Activated CD4-positive, alpha-beta T cell treated with anti-CD3 and anti-CD28 coated beads, Interleukin-2, amount 50 U/mL, for 48 hours (primary cell): ENCODE data around the gene ZNF273.
A peak's percentile ranks its signal among the peaks of the same experiment; 100 is the strongest.
"Not testable (repeated sequence)": the region's sequence is repeated elsewhere in the genome, so short reads cannot be mapped to it uniquely, and the experiment has no call there.

Experiments used
- DNase-seq, 2 experiments: peaks; one replicate each; pipeline ENCODE4 v3.0.0-alpha.2; 2020

ZNF273 gene

DNA sequence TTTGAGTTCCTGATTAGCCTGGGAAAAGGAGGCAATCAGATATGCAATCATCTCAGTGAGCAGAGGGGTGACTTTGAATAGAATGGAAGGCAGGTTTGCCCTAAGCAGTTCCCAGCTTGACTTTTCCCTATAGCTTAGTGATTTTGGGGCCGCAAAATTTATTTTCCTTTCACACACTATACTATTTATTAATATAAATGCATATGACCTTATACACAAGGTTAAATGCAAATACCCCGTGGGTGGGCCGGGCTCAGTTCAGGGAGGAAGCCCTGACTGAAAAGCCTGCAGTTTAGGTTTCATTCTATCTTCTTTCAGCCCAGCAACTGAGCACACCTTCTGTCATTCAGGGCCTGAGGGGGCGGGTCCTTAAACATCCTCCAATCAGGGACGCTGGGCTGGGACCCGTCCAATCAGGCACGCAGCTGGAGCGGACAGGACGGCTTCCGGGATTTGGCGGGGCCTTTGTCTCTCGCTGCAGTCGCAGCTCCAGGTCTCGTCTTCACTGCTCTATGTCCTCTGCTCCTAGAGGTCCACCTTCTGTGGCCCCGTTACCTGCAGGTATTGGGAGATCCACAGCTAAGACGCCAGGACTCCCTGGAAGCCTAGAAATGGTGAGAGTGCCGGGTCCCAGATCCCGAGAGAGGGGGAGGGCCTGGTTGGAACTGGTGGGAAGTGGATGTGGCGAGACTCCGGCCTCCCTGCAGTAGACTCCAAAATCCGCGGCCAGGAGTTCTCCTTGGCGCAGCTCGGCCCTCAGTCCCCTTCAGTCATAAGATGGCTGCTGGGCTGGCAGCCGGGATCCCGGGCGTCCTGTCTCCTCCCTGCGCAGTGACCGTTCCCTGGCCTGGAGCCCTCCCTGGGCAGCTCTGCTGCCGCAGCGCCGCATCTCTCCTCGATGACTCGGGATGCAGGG, at the start of gene ZNF273:
Gene ZNF273, plus strand, starts transcription at position 468 of the 916 bp plus-strand sequence. Its CDS starts 45 bp downstream, at position 513.
- DNase-seq, result peak; percentile 90 to 94

DNA sequence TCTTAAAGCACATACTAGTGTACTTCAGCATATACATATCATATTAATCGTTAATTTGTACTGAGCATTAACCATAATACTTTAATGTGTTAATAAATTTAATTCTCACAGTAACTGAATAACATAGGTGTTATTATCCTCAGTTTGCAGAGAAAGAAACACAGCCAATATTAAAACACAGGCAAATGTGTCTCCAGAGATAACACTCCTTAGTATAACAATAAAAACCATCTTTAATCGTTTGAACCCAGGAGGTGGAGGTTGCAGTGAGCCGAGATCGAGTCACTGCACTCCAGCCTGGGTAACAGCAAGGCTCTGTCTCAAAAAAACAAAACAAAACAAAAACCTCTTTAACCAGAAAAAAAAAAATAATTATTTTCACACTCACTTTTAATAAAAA, 49.4 kb upstream of the ZNF273 start:
- no peak for DNase-seq

DNA sequence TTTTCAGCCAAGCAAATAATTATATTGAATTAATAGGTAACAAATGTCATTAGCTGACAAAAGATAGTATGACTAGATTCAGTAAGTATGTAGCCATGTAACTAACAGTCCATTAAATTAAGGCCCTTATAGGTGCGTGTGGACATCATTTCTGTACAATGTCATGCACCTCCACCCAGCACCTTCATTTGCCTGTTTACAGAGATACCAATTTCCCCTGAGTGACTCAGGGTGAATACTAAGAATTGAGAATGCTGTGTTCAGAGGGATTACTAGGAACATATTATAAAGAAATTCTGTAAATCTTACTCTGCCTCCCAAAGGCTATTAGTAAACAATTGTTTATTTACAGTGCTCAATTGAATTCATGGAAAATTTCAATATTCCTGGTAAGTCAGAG, 48.1 kb upstream of the ZNF273 start:
- no peak for DNase-seq

DNA sequence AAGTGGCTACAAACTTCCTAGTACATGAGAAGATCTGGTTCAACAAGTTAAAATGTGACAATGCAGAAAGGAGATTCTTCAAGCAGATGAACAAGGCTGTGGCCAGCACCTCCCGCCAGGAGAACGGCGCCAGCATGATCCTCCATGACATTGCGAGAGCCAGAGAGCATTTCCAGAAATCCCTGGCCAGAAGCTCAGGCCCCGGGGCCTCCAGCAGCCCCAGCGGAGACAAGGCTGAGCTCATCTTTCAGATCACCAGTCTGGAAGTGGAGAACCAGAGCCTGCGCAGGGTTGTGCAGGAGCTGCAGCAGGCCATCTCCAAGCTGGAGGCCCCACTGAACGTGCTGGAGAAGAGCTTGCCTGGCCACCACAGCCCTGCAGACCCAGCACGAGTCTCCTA, 40.1 kb upstream of the ZNF273 start:
- DNase-seq, result no peak

DNA sequence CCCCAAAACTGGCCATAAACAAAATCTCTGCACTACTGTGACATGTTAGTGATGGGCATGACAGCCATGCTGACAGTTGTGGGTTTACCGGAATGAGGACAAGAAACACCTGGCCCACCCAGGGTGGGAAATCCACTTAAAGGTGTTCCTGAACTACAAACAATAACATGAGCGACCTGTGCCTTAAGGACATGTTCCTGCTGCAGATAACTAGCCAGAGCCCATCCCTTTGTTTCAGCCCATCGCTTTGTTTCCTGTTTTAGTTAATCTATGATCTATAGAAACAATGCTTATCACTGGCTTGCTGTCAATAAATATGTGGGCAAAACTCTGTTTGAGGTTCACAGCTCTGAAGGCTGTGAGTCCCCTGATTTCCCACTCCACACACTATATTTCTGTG, 39.5 kb upstream of the ZNF273 start:
- not testable (repeated sequence) for DNase-seq

DNA sequence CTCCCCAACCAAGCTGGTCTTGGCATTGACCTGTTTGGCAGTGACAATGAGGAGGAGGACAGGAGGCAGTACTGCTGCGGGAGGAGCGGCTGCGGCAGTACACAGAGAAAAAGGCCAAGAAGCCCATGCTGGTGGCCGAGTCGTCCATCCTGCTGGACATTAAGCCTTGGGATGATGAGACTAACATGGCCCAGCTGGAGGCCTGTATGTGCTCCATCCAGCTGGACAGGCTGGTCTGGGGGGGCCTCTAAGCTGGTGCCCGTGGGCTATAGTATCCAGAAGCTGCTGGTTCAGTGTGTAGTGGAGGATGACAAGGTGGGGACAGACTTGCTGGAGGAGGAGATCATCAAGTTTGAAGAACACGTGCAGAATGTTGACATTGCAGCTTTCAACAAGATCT, 39.1 kb upstream of the ZNF273 start:
- DNase-seq, result no peak

DNA sequence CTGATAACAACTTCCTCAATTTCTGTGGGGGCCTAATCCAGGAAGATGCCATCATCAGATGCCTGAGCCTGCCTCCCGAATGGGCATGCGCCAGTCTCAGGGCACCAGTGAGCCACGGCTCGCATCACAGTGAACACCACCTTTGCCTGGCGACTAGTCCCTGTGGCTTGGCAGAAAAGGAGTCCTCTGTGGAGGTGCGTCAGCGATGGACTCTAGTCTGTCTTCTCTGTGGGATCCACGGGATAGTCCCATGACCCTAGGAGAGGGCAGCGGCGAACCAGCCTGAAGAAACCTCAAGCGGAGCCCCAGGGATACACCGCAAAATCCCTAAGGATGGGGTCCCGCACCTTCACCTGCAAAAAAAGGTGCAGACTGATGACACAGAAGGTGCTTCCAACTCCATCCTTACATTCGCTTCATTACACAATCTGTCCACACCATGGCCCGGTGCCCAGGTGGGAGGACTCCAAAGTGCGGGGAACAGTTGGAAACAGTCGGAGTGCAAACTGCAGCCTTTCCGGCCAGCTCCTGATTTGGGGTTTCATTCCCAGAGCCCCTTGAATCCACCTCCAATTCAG, 35.1 kb upstream of the ZNF273 start:
- DNase-seq, result no peak

DNA sequence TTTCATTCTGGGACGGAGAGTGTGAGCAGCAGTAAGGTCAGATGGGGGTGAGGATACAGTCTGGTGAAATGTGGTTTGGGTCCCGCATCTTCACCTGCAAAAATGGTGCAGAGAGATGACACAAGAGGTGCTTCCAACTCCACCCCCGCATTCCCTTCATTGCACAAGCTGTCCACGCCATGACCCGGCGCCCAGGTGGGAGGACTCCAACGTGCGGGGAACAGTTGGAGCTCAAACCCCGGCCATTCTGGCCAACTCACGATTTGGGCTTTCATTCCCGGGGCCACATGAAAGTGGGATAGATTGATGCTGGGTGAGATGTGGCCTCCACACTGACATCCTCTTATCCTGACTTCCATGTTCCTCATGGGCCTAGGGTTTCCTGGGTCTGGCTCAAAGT, 34.6 kb upstream of the ZNF273 start:
- no peak for DNase-seq

DNA sequence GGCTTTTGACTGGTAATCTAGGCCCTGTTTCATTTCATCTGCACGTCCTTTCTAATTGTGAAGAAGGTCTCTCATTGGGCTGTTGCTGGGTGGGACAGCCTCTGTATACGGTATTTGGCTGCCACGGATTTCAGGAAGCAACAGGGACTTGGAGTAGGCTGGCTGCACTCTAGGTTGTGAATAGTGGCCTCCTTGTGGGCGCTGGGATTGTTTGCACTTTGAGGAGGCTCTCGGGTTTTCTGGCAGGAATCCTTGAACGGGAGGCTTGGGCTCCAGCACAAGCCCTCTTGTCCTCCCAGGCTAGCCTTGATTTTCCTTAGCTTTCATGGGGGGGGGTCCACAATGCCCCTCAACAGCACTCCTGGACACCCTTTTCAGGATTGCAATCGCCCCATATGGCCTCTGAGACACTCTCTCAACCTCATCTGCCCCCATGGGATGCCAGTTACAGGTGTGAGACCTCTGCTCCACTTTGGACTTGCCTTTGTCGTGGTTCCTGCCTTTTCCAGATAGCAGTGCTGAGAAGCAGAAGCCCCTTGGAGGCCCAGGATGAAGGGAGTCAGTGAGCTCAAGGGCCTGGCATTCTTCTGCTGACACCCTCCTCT, 33.9 kb upstream of the ZNF273 start:
- no peak for DNase-seq

DNA sequence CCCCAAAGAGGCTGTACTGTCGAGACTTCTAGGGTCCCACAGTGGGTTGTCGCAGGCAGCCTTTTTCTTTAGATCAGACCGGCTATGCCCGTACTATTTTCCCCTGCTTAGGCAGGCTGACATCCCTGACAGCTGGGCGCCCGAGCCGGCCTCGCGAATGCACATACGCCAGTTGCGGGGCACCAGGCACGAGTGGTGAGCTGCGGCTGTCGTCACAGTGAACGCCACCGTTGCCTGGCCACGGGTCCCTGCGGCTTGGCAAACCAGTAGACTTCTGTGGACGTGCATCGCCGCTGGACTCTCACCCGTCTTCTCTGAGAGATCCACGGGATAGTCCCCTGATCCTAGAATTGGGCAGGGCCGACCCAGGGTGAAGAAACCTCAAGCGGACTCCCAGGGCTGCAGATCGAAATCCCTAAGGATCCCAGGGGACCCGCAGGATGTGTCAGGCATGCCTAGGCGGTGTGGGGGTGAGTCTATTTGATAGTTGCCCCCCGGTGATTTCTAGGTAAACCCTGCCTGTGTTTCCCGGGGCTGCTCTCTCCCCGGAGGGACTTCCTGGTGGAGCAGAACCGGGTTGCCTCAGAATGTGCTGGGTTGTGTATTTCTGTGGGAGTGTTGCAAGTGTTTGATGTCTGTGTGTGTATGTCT, 33.0 kb upstream of the ZNF273 start:
- no peak for DNase-seq

DNA sequence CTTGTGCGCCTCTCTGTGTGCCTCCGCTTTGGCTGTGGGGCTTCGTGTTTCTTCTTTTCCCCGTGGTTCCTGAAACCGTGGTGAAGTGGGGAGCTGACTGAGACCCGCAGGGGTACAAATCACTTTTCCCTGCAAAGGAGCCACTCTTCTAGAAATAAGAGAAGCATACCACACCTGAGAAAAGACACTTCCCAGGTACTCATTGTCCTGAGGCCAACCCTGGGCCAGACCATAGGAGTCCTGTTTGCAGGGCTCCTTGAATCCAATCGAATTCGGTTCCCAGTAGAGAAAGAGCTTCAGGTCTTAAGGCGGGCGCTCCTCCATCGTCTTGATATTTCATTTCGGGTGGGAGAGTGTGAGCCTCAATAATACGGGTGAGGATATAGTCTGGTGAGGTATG, 32.4 kb upstream of the ZNF273 start:
- DNase-seq, result no peak

DNA sequence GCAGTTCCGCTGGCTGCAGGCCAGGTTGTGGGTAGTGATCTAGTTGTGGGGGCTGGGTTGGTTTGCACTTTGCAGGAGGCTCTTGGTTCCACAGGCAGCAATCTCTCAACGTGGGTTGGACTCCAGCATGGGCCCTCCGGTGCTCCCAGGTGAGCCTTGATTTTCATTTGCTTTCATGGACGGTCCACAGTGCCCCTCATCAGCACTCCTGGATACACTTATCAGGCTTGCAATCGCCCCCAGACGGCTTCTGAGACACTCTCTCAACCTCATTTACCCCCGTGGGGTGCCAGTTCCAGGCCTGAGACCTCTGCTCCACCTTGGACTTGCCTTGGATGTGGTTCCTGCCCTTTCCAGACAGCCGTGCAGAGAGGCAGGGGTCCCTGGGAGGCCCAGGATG, 31.3 kb upstream of the ZNF273 start:
- DNase-seq, result no peak

DNA sequence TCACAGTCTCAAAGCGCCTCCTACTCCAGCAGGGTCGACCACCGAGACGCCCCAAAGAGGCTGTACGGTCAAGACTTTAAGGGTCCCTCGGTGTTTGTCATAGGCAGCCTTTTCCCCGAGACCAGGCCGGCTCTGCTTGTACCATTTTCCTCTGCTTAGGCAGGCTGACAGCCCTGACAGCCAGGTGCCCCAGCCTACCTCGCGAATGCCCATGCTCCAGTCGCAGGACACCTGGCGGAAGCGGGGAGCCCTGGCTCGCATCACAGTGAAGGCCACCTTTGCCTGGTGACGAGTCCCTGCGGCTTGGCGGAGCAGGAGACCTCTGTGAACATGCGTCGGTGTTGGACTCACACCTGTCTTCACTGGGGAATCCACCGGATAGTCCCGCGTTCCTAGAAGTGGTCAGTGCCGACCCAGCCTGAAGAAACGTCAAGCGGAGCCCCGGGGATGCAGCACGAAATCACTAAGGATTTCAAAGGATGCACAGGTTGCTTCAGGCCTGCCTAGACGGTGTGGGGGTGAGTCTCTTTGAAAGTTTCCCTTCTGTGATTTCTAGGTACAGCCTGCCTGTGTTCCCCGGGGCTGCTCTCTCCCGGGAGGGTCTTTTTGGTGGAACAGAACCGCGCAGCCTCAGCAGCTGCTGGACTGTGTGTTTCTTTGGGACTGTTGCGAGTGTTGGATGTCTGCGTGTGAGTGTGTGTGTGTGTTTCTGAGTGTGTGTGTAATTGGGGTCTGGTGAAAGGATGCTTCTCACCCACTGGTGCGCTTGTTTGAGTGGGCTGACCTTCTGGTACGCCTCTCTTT, 30.5 kb upstream of the ZNF273 start:
- no peak for DNase-seq

DNA sequence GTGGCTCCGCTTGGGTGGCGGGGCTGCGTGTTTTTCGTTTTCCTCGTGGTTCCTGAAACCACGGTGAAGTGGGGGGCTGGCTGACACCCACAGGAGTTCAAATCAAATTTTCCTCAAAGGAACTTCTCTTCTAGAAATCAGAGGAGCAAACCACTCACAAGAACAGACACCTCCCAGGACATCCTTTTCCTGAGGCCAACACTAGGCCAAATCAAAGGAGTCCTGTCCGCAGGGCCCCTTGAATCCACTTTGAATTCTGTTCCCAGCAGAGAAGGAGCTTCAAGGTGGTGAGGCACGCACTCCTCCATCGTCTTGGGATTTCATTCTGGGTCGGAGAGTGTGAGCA, 29.9 kb upstream of the ZNF273 start:
- no peak for DNase-seq

DNA sequence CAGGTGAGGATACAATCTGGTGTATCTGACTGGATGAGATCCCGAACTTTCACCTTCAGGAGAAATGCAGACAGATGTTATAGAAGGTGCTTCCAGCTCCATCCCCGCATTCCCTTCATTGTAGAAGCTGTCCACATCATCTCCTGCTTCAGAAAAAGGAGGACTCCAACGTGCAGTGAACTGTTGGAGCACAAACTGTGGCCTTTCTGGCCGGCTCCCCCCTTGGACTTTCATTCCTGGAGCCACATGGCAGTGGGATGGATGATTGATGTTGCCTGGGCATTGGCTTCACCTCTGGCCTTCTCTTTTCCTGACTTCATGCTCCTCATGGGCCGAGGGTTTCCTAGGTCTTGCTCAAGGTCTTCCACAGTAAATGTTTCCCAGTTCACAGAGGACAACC, 29.6 kb upstream of the ZNF273 start:
- no peak for DNase-seq

DNA sequence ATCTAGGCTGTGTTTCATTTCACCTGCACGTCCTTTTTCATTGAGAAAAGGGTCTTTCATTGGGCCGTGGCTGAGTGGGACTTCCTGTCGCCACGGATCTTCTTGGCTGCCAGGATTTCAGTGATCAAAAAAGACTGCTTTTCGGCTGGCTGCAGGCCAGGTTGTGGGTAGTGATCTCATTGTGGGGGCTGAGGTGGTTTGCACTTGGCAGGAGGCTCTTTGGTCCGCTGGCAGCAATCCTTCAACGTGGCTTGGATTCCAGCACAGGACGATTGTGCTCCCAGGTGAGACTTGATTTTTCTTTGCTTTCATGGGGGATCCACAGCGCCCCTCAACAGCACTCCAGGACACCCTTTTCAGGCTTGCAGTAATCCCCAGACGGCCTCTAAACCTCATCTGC, 29.0 kb upstream of the ZNF273 start:
- DNase-seq, result no peak

DNA sequence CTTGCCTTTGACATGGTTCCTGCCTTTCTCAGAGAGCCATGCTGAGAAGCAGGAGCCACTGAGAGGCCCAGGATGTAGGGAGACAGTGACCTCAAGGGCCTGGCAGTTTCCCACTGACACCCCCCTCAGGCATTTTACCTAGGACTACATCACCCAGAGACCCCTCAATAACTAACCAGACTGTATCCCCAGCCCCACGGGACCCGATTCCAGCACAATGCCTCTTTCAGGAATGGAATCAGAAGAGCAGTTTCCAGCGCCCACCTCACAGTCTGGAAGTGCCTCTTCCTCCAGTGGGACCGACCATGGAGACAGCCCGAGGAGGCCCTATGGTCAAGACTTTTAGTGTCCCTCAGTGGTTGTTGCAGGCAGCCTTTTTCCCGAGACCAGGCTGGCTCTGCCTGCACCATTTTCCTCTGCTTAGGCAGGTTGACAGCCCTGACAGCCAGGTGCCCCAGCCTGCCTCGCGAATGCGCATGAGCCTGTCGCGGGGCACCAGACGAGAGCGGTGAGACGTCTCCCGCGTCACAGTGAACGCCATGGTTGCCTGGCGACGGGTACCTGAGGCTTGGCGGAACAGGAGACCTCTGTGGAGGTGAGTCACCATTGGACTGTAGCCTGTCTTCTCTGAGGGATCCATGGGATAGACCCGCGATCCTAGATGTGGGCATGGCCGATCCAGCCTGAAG, 28.4 kb upstream of the ZNF273 start:
- DNase-seq, result no peak

DNA sequence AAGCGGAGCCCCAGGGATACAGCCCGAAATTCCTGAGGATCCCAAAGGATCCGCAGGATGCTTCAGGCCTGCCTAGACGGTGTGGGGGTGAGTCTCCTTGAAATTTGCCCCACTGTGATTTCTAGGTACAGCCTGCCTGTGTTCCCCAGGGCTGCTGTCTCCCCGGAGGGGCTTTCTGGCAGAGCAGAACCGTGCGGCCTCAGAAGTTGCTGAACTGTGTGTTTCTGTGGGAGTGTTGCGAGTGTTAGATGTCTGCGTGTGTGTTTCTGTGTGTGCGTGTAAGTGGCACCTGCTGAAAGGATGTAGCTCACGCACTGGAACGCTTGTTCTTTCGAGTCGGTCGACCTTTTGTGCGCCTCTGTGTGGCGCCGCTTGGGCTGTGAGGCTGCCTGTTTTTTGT, 27.8 kb upstream of the ZNF273 start:
- no peak for DNase-seq

DNA sequence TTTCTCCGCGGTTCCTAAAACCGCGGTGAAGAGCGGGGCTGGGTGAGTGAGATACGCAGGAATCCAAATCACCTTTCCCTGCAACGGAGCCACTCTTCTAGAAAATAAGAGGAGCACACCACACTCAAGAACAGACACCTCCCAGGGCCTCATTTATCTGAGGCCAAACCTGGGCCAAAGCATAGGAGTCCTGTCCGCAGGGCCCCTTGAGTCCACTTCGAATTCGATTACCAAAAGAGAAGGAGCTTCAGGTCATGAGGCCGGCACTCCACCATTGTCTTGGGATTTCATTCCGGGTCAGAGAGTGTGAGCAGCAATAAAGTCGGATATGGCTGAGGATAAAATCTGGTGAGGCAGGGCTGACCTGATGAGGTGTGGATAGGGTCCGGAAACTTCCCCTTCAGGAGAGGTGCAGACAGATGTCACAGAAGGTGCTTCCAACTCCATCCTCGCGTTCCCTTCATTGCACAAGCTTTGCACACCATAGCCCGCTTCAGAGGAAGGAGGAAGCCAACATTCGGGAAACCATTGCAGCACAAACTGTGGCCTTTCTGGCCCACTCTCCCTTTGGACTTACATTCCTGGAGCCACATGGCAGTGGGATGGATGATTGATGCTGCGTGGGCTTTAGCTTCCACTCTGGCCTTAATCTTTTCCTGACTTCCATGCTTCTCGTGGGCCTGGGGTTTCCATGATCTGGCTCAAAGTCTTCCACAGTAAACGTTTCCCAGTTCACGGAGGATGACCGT, 27.2 kb upstream of the ZNF273 start:
- no peak for DNase-seq

DNA sequence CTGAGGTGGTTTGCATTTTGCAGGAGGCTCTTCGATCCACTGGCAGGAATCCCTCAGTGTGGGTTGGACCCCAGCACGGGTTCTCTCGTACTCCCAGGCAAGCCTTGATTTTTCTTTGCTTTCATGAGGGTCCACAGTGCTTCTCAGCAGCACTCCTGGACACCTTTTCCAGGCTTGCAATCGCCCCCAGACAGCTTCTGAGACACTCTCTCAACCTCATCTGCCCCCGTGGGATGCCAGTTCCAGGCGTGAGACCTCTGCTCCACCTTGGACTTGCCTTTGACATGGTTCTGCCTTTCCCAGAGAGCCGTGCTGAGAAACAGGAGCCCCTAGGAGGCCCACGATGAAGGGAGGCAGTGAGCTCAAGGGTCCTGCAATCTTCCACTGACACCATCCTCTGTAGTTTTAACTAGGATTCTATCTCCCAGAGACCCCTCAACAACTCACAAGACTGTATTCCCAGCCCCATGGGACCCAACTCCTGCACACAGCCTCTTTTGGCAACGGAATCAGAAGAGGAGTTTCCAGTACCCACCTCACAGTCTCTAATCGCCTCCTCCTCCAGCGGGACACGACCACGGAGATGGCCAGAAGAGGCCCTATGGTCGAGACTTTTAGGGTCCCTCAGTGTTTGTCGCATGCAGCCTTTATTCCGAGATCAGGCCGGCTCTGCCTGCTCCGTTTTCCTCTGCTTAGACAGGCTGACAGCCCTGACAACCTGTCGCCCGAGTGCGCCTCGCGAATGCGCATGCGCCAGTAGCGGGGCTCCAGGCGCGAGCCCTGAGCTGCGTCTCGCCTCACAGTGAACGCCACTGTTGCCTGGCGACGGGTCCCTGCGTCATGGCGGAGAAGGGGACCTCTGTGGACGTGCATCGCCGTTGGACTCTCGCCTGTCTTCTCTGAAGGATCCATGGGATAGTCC, 26.0 kb upstream of the ZNF273 start:
- DNase-seq, result peak; percentile 63 to 67
